IPS-20b (cell line): ENCODE data around the gene PRELID1.

ENCODE experiments used
- H3K27ac ChIP-seq: one replicate; pipeline ENCODE4 v1.5.1; 2013; ENCODE audit warnings: low read length
- H3K27me3 ChIP-seq: 2 replicates; pipeline ENCODE4 v1.6.1; 2013; ENCODE audit warnings: mild to moderate bottlenecking, low read length, inconsistent platforms; ENCODE audit not compliant: insufficient read depth
- H3K36me3 ChIP-seq: 2 replicates; pipeline ENCODE4 v1.6.1; 2013; ENCODE audit warnings: low read depth, mild to moderate bottlenecking, inconsistent platforms, low read length, moderate library complexity; ENCODE audit not compliant: insufficient read depth
- H3K4me1 ChIP-seq: 2 replicates; pipeline ENCODE4 v1.6.1; 2013; ENCODE audit warnings: mild to moderate bottlenecking, control low read depth, inconsistent platforms, low read length, moderate library complexity; ENCODE audit not compliant: insufficient read depth
- H3K4me3 ChIP-seq: 2 replicates; pipeline ENCODE4 v1.5.1; 2013; ENCODE audit warnings: mild to moderate bottlenecking, low read length, inconsistent platforms
- H3K9ac ChIP-seq: 2 replicates; pipeline ENCODE4 v1.6.1; 2013; ENCODE audit warnings: low read depth, mild to moderate bottlenecking, inconsistent platforms, low read length, moderate library complexity
- H3K9me3 ChIP-seq: 2 replicates; pipeline ENCODE4 v1.6.1; 2013; ENCODE audit warnings: mild to moderate bottlenecking, low read depth, low read length, inconsistent platforms; ENCODE audit not compliant: insufficient read depth

PRELID1 gene

DNA sequence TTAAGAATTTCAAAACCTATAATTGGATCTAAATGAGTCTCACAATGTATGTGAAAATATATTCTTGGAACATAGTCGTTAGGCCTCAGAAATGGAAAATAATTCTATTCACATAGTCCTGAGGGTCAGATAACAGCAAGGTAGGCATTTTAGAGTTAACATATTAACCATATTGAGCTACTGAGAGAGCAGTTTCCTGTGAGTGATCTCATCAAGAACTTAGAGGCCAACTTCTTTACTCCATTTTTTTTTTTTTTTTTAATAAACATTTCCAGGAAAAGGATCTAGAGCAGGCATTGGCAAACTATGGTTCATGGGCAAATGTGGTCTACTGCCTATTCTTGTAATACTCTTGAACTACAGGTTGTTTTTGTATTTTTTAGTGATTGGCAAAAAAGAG, 26.7 kb upstream of the PRELID1 start:
- Histone ChIP-seq H3K27ac (no peak overlapping the region), H3K4me1 (no peaks in the 10 kb centered on the region), H3K9me3 (no peaks in the 10 kb centered on the region), H3K36me3 (peaks cover 93% of the 10 kb centered on the region), H3K4me3 (no peak overlapping the region), H3K27me3 (no peaks in the 10 kb centered on the region), H3K9ac (no peak overlapping the region)

- Histone ChIP-seq H3K4me1 (no peaks in the 10 kb centered on the region), H3K9me3 (no peaks in the 10 kb centered on the region), H3K27me3 (no peaks in the 10 kb centered on the region), H3K4me3 (no peak overlapping the region), H3K9ac (no peak overlapping the region), H3K36me3 (peaks cover 96% of the 10 kb centered on the region), H3K27ac (no peak overlapping the region)
These were observed 15.4 kb upstream of the PRELID1 start for GRCh38 chr5:177288191-177288590.

GRCh38 chr5:177290816-177291596, 12.6 kb upstream of the PRELID1 start:
- Histone ChIP-seq H3K36me3 (peaks cover 98% of the 10 kb centered on the region), H3K4me1 (no peaks in the 10 kb centered on the region), H3K9ac (no peak overlapping the region)

DNA sequence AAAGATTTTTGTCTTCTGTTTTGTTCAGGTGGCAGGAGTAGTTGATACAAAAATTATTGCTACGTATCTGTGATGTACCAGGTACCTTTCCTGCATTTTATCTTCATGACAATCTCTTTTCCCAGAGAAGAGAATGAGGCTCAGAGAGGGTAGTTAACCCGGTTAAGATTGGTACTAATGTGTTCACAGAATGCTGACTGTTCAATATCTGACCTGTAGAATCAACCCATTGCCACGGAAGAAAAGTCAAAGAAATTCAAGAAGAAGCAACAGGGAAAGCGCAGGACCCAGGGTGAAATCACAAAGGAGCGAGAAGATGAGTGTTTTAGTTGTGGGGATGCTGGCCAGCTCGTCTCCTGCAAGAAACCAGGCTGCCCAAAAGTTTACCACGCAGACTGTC, 11.9 kb upstream of the PRELID1 start:
- Histone ChIP-seq H3K4me1 (no peaks in the 10 kb centered on the region), H3K36me3 (peaks cover 98% of the 10 kb centered on the region), H3K4me3 (no peak overlapping the region), H3K9ac (no peak overlapping the region), H3K27me3 (no peaks in the 10 kb centered on the region), H3K9me3 (no peaks in the 10 kb centered on the region), H3K27ac (no peak overlapping the region)

More at GRCh38 chr5:177290816-177291596, 12.6 kb upstream of the PRELID1 start:
- no peak overlapping the region for H3K4me3 ChIP-seq
- no peaks in the 10 kb centered on the region for H3K9me3 ChIP-seq
- no peaks in the 10 kb centered on the region for H3K27me3 ChIP-seq
- no peak overlapping the region for H3K27ac ChIP-seq

- Histone ChIP-seq H3K4me3 (no peak overlapping the region), H3K36me3 (peaks cover 93% of the 10 kb centered on the region), H3K4me1 (no peaks in the 10 kb centered on the region), H3K9me3 (no peaks in the 10 kb centered on the region), H3K27me3 (no peaks in the 10 kb centered on the region), H3K27ac (no peak overlapping the region), H3K9ac (no peak overlapping the region)
These were observed 9.6 kb upstream of the PRELID1 start for GRCh38 chr5:177293819-177294581.

DNA sequence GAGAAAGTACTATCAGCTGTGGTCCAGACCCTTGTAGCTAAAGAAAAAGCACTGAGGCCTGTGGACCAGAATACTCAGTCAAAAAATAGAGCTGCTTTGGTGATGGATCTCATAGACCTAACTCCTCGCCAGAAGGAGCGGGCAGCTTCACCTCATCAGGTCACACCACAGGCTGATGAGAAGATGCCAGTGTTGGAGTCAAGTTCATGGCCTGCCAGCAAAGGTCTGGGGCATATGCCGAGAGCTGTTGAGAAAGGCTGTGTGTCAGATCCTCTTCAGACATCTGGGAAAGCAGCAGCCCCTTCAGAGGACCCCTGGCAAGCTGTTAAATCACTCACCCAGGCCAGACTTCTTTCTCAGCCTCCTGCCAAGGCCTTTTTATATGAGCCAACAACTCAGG, 9.0 kb upstream of the PRELID1 start:
- no peaks in the 10 kb centered on the region for H3K9me3 ChIP-seq
- H3K36me3 ChIP-seq, result peaks cover 87% of the 10 kb centered on the region
- H3K4me3 ChIP-seq, result no peak overlapping the region
- no peaks in the 10 kb centered on the region for H3K27me3 ChIP-seq
- H3K27ac ChIP-seq, result no peak overlapping the region
- no peaks in the 10 kb centered on the region for H3K4me1 ChIP-seq
- no peak overlapping the region for H3K9ac ChIP-seq

DNA sequence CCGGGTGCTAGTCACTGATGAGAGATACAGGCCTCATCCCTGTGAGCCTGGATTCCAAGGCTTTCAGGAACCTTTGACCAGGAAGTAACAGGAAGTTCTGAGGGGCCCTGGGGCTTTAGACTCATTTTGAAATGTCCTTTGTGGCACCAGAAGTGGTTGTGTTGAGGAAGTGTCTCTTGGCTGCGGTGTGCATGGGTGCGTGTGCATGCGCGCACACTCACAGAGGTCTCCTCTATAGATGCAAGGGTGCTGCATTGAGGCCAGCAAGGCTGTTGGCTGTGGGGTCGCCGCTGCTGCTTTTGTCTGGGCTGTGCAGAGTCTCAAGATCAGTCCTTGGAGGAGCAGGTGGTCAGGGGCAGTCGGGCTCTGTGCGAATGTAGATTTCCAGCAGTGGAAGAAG, 7.7 kb upstream of the PRELID1 start:
- Histone ChIP-seq H3K4me3 (no peak overlapping the region), H3K27ac (no peak overlapping the region)

GRCh38 chr5:177296581-177296980, 7.0 kb upstream of the PRELID1 start:
- Histone ChIP-seq H3K27me3 (no peaks in the 10 kb centered on the region), H3K4me3 (no peak overlapping the region), H3K9me3 (no peaks in the 10 kb centered on the region), H3K27ac (no peak overlapping the region), H3K9ac (no peak overlapping the region), H3K36me3 (peaks cover 82% of the 10 kb centered on the region), H3K4me1 (no peaks in the 10 kb centered on the region)

More for the DNA sequence above, 7.7 kb upstream of the PRELID1 start:
- no peaks in the 10 kb centered on the region for H3K9me3 ChIP-seq
- no peaks in the 10 kb centered on the region for H3K4me1 ChIP-seq
- H3K36me3 ChIP-seq, result peaks cover 82% of the 10 kb centered on the region
- no peak overlapping the region for H3K9ac ChIP-seq
- no peaks in the 10 kb centered on the region for H3K27me3 ChIP-seq

DNA sequence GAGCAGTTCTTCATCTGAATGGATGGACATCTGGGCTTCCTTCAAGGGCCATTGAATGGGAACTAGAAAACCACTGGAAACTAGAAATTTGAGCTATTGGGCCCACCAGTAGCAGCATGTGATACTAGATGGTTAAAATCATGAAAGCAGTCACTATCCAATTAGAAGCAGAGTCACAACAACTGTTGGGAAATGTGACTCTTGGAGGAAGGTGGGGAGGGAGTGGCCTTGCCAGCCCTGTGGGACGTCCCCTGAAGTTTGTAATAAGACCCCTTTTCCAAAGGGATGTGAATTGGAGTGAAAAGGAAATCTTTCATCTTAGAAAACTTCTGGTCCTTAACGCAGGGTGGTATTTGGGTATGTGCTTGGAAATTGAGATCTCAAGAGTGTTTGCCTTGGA, 5.7 kb upstream of the PRELID1 start:
- H3K27me3 ChIP-seq, result no peaks in the 10 kb centered on the region
- H3K36me3 ChIP-seq, result peaks cover 74% of the 10 kb centered on the region
- no peaks in the 10 kb centered on the region for H3K9me3 ChIP-seq
- no peak overlapping the region for H3K4me3 ChIP-seq
- H3K27ac ChIP-seq, result no peak overlapping the region
- no peaks in the 10 kb centered on the region for H3K4me1 ChIP-seq
- H3K9ac ChIP-seq, result no peak overlapping the region

- peaks cover 2% of the 10 kb centered on the region for H3K4me1 ChIP-seq
These were observed 3.9 kb upstream of the PRELID1 start for GRCh38 chr5:177299697-177300096.

DNA sequence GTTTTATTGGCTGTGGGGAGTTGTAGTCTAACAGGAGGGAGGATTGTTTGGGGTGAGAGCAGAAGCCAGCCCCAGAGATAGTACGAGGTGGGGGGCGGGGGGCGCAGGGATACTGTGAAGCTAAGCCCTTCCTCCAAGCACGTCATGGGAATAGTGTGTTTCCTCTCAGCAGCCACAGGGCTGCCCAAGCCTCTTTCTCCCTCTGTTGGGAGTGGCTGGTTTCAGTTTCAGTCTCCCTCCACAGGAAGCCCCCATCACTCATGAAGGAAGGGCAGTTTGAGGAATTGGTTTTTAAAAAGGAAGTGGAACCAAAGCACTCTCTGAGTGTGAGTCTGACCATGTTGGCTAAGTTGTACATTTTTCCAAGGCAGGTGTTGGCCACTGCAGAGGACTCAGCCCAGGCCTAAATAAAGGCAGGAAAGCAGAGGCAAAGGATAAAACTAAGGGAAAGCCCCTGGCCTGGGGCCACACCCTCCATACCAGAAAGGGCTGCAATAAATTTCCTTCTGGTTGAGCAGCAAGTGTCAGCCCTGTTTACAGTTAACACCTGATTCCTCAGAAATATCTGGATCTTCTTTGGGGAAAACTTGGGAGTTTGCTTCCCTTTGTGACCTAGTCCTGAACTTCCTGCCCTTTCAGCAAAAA, 3.2 kb upstream of the PRELID1 start:
- no peaks in the 10 kb centered on the region for H3K9me3 ChIP-seq
- no peaks in the 10 kb centered on the region for H3K27me3 ChIP-seq
- H3K4me3 ChIP-seq, result no peak overlapping the region
- no peak overlapping the region for H3K27ac ChIP-seq
- peaks cover 57% of the 10 kb centered on the region for H3K36me3 ChIP-seq
- peaks cover 5% of the 10 kb centered on the region for H3K4me1 ChIP-seq
- no peak overlapping the region for H3K9ac ChIP-seq

More at GRCh38 chr5:177299697-177300096, 3.9 kb upstream of the PRELID1 start:
- Histone ChIP-seq H3K9me3 (no peaks in the 10 kb centered on the region), H3K27ac (no peak overlapping the region), H3K9ac (no peak overlapping the region), H3K36me3 (peaks cover 57% of the 10 kb centered on the region), H3K4me3 (no peak overlapping the region), H3K27me3 (no peaks in the 10 kb centered on the region)
